NCI-H460 (cell line): Measurements from ENCODE around the gene HTT-AS. TPM values are rescaled to one million over a fixed set of nuclear protein-coding genes. Genes with fewer than 3 reads are reported as not detected.
A peak's percentile ranks its signal among the peaks of the same experiment; 100 is the strongest.
"Not testable (repeated sequence)": the region's sequence is repeated elsewhere in the genome, so short reads cannot be mapped to it uniquely, and the experiment has no call there.

Experiments
- DNase-seq: peaks from one replicate; pipeline ENCODE4 v3.0.0-alpha.2; 2016; ENCODE audit warnings: low read depth; ENCODE audit errors: extremely low read depth
- total RNA-seq: library from RNA; depleted of rRNA; stranded (reverse); fragments of >200 nt; shearing (Covaris generic); gene quantifications from 2 replicates; pipeline ENCODE4 v1.2.3, GENCODE V29; 2014

HTT-AS gene
- total RNA-seq, 1 experiment from 2014 or later = not detected

DNA sequence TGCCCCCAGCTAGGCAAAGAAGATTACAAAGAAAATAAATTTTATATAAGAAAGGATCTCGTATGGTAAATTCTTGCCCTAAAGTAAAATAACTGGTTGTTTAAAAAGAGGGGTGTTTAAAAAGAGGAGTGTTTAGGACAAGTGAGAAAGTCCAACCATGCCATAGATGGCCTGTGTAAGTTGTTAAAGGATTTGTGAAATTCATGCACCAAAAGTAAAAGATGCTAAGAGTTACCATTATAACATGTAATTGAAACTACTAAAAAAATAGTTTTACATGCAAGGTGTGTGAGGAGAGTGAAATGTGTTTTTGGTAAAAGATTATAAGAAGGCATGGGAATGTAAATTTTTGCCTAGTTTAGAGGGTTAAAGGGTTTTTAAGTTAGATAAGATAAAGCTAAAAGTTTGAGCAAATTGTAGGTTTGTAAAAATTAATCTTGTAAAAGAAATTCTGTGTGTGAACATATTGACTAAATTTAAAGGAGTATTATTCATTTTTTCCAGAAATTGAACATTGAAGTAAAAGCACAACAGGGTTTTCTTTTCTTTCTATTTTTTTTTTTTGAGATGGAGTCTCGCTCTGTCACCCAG is 20.1 kb downstream of the HTT-AS start:
- DNase-seq = no peak

- DNase-seq = not testable (repeated sequence)
Measured at GRCh38 chr4:3051141-3051897, 23.0 kb downstream of the HTT-AS start.

- peak; percentile 49 for DNase-seq
Measured at GRCh38 chr4:3047464-3048286, 26.7 kb downstream of the HTT-AS start.

DNA sequence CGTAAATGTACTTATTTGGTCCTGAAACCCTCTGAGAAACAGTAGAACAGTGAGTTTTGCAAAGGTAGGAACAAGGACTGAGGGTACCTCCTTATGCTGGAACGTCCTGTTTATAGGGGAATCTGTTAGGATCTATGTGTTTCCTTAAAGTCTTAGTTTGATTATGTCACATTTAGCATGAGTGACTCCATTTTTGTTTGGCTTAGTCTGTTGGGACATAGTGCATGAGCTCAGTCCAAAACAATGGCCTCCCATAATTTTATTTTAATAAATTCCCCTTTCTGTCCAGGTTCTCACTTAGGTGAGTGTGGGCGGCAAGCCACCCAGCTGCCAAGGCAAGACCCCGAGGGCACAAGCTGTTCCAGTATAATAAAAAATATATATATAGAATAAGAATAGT is 27.7 kb downstream of the HTT-AS start:
- DNase-seq = no peak

GRCh38 chr4:3046162-3046561 is 28.2 kb downstream of the HTT-AS start:
- DNase-seq = no peak

GRCh38 chr4:3044870-3045819 is 29.2 kb downstream of the HTT-AS start:
- DNase-seq = no peak

DNA sequence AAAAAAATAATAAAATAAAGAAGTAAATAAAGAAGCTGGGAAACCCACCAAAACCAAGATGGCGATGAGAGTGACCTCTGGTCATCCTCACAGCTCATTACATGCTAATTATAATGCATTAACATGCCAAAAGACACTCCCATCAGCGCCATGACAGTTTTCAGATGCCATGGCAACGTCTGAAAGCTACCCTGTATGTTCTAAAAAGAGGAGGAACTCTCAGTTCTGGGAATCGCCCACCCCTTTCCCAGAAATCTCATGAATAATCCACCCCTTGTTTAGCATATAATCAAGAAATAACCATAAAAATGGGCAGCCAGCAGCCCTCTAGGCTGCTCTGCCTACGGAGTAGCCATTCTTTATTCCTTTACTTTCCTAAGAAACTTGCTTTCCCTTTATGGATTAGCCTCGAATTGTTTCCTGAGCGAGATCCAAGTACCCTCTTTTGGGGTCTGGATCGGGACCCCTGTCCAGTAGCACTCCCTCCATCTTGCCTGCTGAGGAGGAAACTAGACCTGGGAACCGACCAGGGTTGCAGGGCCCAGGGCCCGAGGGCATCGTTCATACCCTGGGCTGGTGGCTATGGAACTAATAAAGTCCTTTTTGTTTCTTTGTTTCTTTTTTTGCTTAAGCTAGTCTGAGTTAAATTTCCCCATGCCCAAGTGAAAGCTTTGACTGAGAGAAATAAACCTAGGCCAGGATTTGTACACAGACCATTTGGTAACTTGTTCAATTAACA is 30.9 kb downstream of the HTT-AS start:
- DNase-seq = no peak

DNA sequence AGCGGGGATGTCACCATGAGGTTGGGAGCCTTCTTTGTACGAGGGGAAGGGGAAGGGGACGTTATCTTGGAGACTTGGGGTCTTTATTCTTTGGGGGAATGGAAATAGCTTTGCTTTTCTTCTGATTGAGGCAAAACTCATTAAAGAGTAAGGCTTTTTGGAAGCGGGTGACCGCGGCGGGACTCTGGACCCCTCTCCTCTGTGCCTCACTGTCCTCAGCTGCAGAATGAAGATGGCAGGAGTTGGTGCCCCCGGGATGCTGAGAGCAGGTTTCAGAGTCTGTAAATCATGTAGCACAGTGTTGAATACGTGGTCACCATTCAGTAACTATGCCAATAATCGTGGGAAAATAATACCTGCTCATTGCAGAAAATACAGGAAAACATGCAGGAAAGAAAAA is 32.1 kb downstream of the HTT-AS start:
- no peak for DNase-seq

GRCh38 chr4:3041192-3042142 is 32.9 kb downstream of the HTT-AS start:
- peak; percentile 26 for DNase-seq

- DNase-seq = no peak
Measured at GRCh38 chr4:3040452-3041191, 33.7 kb downstream of the HTT-AS start.

- DNase-seq = no peak
Measured at GRCh38 chr4:3039706-3040366, 34.5 kb downstream of the HTT-AS start.

DNA sequence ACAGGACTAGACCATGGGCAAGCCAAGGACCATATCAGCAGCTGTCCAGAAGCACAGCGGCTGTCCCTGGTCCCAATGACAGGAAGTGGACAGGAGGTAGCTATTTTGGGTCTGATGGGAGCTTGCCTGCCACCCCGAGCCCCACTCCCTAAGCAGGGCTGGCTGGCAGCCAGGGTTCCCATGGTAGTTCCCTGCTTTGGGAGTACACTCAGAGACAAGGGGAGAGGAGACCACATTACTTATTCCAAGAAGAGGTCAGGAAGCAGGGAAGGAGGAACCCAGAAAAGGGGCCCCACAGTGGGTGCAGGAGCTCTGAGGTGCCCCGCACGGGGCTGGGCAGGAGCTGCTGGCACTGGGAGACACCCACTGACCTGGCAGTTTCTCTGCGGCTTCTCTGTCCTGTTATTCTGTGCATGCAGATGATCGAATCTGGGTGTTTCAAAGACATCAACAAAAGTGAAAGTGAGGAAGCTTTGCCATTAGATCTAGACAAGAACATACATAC is 36.3 kb downstream of the HTT-AS start:
- no peak for DNase-seq

DNA sequence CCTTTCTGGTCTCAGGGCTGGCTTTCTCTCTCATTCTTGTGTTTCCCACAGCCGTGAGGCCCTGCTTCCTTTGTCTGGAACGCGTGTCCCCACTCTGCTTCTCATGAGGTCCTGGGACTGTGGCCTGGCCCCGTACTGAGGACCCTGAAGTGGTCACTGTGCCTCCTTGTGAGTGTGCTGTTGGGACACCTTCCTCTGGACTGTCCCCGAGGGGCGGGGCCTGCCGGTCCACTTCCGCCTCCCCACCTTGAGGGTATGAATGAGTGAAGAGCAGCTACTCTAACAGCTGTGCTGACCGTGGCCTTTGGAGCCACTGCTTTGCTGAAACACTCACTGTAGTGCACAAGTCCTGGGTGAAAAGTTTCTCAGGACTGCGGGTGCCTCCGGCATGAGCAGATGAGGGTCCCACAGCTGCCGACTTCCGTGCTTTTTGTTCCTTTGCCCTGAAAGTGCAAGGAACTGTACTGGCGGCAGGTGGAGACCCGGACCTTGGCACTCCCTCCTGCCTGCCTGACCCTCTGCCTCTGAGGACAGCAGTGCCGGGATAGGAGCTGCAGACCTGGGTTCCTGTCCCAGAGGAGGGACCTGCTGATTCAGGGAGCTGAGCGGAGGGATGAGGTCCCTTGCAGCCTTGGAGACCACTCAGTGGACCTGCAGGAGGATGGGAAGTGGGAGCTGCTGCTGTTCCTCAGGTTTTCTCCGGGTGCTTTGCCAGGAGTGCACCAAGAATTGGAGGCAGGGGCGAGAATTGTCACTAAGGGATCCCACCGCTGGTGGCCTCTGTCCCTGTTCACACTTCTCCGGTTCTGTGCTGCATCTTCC is 38.0 kb downstream of the HTT-AS start:
- no peak for DNase-seq

DNA sequence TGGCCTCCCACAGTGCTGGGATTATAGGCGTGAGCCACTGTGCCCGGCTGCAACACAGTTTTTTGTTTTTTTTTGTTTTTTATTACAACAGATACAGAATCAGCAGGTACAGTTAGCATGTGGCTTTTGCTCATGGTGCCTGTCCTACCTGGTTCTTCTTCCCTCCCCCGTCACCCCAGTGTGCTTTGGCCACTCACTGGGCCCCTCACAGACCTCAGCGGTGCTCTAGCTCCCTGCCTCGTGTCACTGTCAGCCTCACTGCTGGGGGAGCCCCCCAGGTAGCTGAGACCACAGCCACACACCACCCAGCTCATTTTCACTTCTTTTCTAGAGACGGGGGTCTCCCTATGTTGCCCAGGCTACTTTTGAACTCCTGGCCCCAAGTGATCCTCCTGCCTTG is 38.7 kb downstream of the HTT-AS start:
- DNase-seq = no peak

GRCh38 chr4:3035249-3035648 is 39.1 kb downstream of the HTT-AS start:
- no peak for DNase-seq

- no peak for DNase-seq
Measured at GRCh38 chr4:3034231-3034630, 40.1 kb downstream of the HTT-AS start.
